ENCODE data around the gene PLCE1.

Gene PLCE1

DNA sequence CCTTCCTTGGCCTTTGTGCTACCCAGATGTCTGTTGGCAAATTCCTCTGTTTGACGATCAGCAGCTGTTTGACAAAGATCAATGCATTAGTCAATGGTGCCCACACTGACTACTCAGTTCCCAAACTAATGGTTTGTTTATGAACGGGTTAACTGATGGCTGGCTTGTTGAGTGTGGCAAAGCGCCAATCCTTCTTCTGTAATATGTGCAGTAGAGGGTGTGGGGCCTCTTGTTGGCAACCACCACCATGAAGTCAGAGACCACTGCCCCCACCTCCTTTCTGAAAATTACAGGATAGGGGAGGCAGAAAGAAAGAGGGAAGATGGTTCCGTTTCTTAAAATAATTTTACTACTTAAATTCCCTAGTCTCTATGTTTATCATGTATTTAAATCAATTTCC, 2.6 kb upstream of the PLCE1 start:
- H3K27me3 ChIP-seq (replicated peaks) = no peaks in the 10 kb centered on the region
- no peak overlapping the region for H3K4me3 ChIP-seq (ENCODE audit: low read depth, low read length)
- no peak overlapping the region for H3K27ac ChIP-seq
- TF ChIP-seq, protein P1, sequence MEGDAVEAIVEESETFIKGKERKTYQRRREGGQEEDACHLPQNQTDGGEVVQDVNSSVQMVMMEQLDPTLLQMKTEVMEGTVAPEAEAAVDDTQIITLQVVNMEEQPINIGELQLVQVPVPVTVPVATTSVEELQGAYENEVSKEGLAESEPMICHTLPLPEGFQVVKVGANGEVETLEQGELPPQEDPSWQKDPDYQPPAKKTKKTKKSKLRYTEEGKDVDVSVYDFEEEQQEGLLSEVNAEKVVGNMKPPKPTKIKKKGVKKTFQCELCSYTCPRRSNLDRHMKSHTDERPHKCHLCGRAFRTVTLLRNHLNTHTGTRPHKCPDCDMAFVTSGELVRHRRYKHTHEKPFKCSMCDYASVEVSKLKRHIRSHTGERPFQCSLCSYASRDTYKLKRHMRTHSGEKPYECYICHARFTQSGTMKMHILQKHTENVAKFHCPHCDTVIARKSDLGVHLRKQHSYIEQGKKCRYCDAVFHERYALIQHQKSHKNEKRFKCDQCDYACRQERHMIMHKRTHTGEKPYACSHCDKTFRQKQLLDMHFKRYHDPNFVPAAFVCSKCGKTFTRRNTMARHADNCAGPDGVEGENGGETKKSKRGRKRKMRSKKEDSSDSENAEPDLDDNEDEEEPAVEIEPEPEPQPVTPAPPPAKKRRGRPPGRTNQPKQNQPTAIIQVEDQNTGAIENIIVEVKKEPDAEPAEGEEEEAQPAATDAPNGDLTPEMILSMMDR (IDR thresholded peaks at IDR 0.05; ENCODE audit: low read depth, low read length, missing control alignments) = no peak
- in situ Hi-C loops (cut with HindIII; ENCODE audit: low pct_ligation_motif_present, low sequenced_read_pairs) = no loop called here
- H3K36me3 ChIP-seq (replicated peaks) = no peaks in the 10 kb centered on the region
- DNase-seq = no peak

DNA sequence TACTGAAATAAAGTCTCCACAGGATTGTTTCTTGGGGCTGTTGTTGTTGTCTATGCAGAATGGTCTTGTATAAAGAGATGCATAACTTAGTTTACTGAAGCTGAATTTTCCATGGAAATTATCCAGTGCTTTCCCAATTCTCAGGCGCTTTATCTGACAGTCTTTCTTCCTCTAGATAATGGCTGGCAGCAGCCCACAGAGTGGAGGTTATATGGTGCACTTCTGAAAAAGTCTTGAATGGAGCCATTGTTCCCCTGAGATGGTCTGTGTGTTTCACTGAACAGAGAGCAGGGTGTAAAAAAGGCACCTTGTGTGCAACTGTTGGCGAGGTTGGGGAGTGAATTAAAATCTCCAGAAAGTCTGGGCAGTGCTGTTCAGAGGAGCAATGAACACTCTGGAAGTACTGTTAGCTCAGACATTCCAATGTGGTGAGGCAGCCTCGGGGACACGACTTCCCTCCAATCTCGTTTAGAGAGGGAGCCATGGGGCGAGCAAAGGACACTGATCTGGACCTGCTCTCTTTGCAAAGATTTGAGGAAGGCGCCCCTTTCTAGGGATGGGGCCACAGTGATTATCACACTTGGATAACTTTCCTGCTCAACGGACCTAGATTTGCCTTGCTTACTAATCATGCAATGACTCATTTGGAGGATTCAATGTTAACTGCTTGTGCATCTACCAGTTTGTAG, 2.0 kb upstream of the PLCE1 start:
- Histone ChIP-seq H3K36me3 (replicated peaks) (no peaks in the 10 kb centered on the region), H3K27me3 (replicated peaks) (no peaks in the 10 kb centered on the region), H3K4me3 (ENCODE audit: low read depth, low read length) (no peak overlapping the region), H3K27ac (peak overlapping the region; percentile 3)
- in situ Hi-C loops (cut with HindIII; ENCODE audit: low pct_ligation_motif_present, low sequenced_read_pairs) = no loop called here
- TF ChIP-seq, protein P1 (IDR thresholded peaks at IDR 0.05; ENCODE audit: low read depth, low read length, missing control alignments) = no peak
- DNase-seq = peak; percentile 79

DNA sequence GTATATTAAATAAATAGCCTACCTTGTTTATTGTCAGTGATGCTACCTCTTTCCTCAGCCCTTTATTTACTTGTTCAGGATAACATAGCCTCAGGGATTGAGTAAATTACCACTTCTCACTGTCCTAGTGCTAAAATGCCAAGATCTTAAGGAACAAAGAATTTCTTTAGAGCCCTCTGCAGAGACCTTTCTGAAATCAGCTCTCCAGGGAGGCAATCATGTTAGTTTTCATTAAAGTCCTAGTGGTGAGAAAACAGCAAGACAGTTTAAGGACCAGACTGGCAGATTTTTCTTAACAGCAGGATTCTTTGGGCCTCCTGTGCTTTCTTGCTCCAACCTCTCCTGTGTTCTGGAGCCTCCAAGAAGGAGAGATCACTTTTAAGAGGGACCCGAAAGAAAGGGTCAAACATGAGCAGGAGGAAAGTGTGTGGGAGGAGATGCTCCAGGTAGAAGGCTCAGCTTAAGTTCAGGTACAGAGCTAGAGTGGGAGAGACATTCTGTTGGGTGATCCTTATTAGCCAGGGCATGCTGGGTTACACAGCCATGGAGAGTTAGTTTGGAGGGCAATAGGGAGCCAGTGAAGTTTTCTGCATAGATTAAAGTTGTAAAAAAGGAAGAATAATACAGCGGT, 1.2 kb upstream of the PLCE1 start:
- no peaks in the 10 kb centered on the region for H3K36me3 ChIP-seq (replicated peaks)
- no peak for DNase-seq
- no peak overlapping the region for H3K27ac ChIP-seq
- TF ChIP-seq, protein P1 (IDR thresholded peaks at IDR 0.05; ENCODE audit: low read depth, low read length, missing control alignments) = peak; percentile 43
- H3K4me3 ChIP-seq (ENCODE audit: low read depth, low read length) = no peak overlapping the region
- in situ Hi-C loops (cut with HindIII; ENCODE audit: low pct_ligation_motif_present, low sequenced_read_pairs) = no loop called here
- H3K27me3 ChIP-seq (replicated peaks) = no peaks in the 10 kb centered on the region

DNA sequence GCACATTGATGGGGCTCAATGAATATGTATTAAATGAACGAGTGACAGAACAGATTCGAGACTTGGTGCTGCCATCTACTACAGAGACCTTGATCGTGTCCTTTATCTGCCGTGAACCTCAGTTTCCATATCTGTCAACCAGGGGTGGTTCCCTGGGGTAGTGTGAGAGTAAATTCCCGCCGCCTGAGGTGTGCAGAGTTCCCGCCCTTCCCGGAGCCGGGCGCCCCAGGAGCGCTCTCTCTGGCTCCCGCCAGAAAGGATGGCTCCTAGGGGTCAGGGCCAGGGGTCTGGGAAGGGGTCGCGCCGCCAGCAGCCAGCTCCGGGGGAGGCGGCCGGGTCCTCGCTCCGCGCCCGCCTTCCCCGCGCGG, 333 bp upstream of the PLCE1 start:
- DNase-seq = no peak
- no peaks in the 10 kb centered on the region for H3K36me3 ChIP-seq (replicated peaks)
- TF ChIP-seq, protein P1 (IDR thresholded peaks at IDR 0.05; ENCODE audit: low read depth, low read length, missing control alignments) = no peak
- no peak overlapping the region for H3K27ac ChIP-seq
- H3K27me3 ChIP-seq (replicated peaks) = no peaks in the 10 kb centered on the region
- in situ Hi-C loops (cut with HindIII; ENCODE audit: low pct_ligation_motif_present, low sequenced_read_pairs) = no loop called here
- peak overlapping the region; percentile 39 for H3K4me3 ChIP-seq (ENCODE audit: low read depth, low read length)

DNA sequence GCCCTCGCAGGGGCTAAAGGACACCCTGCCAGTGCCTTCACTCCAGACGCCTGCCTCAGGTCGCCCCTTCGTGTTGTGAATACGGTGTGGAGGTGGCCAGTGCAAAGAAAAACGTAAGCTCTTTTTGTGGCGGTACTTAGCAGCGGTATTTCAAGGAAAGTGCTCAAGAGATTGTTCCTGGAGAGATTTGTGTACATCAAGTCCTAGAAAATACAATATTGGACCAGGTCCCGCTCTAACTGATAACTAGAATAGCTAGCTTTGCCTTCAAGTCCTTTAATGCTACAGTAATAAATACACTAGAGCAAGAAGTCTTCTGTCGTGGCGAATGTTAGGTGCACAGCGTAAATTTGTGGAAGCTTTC, 689 bp downstream of the PLCE1 start:
- no peak overlapping the region for H3K27ac ChIP-seq
- no peaks in the 10 kb centered on the region for H3K27me3 ChIP-seq (replicated peaks)
- no peak for DNase-seq
- H3K4me3 ChIP-seq (ENCODE audit: low read depth, low read length) = peak overlapping the region; percentile 73
- in situ Hi-C loops (cut with HindIII; ENCODE audit: low pct_ligation_motif_present, low sequenced_read_pairs) = no loop called here
- H3K36me3 ChIP-seq (replicated peaks) = no peaks in the 10 kb centered on the region
- TF ChIP-seq, protein P1 (IDR thresholded peaks at IDR 0.05; ENCODE audit: low read depth, low read length, missing control alignments) = no peak

DNA sequence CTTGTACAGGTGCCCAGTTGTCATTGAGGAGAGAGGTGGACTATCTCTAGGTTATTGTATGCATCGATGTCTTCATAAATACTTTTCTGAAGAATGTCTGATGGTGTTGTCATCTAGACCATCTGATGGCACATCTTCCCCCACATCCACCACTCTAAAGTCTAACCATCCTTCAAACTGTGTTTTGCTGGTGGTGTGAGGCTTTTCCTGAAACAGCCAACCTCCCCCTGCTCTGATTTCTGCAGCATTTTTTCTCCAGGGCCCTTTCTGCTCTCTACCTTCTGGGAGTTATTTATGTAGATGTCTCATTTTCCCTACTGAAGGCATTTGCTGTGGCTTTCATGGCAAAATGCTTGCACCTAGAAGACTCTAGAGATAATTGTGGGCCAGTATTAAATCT, 1.5 kb downstream of the PLCE1 start:
- H3K27me3 ChIP-seq (replicated peaks) = no peaks in the 10 kb centered on the region
- H3K27ac ChIP-seq = no peak overlapping the region
- DNase-seq = no peak
- in situ Hi-C loops (cut with HindIII; ENCODE audit: low pct_ligation_motif_present, low sequenced_read_pairs) = no loop called here
- TF ChIP-seq, protein P1 (IDR thresholded peaks at IDR 0.05; ENCODE audit: low read depth, low read length, missing control alignments) = no peak
- no peak overlapping the region for H3K4me3 ChIP-seq (ENCODE audit: low read depth, low read length)
- no peaks in the 10 kb centered on the region for H3K36me3 ChIP-seq (replicated peaks)

Measured in brain microvascular endothelial cell (primary cell).